NCI-H510A (cell line): ENCODE results near the gene EVI2B.
"Not testable (repeated sequence)": the region's sequence is repeated elsewhere in the genome, so short reads cannot be mapped to it uniquely, and the experiment has no call there.

Experiments
- DNase-seq: peaks from one replicate; lab custom pipeline; 2025; lab: John Stamatoyannopoulos, UW

EVI2B gene

GRCh38 chr17:31269036-31269577, 44.7 kb downstream of the EVI2B start:
- DNase-seq: no peak

GRCh38 chr17:31266042-31266441, 47.8 kb downstream of the EVI2B start:
- no peak for DNase-seq

GRCh38 chr17:31262923-31263322, 50.9 kb downstream of the EVI2B start:
- not testable (repeated sequence) for DNase-seq

- DNase-seq: no peak
Measured at GRCh38 chr17:31261601-31262000, 52.3 kb downstream of the EVI2B start.

- DNase-seq: no peak
Measured at GRCh38 chr17:31260151-31260550, 53.7 kb downstream of the EVI2B start.

GRCh38 chr17:31256936-31257335, 56.9 kb downstream of the EVI2B start:
- DNase-seq: no peak

- no peak for DNase-seq
Measured at GRCh38 chr17:31254654-31255053, 59.2 kb downstream of the EVI2B start.
